ENCODE data around the gene WIPI1. TPM values are rescaled to one million over a fixed set of nuclear protein-coding genes. Genes with fewer than 3 reads are reported as not detected.

WIPI1 gene
- total and polyA plus RNA-seq, 2 of the 13 experiments (the other 11 are each of a cell fraction or from before 2014, with no cell fraction given), result 29.4 to 141 TPM

DNA sequence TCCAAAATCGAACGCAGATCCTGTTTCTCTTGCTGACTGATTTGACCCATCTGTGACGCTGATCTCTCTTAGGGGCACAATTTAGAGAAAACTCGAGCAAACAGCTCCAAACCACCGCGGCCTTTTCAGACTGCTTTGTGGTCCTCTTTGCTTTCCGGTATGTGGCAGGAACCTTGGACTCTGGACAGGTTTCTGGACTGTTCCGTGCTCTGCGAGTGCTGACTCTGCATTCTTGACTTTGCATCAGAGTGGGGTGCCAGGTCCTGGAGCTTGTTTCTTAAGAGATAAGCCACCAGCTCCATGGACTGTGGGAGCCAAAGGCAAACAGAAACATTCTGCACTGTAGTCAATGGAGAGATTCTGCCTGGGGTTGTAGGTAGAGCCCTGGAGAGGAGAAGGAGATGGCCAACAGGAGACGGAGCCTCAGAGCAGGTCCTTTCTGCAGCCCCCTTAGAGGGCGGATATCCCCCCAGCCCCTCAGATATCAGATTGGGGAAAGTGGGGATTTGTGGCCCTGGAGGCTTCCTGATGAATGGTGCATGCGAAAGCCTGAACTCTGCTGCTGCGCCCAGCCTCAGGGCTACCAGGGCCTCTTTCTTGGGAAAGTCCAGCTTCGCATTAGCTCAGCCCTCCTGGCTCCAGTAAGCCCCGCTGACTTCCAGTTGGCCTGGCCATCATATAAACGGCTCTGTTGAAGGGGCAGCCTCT lies 65.6 kb downstream of the WIPI1 start (continued):
- TF ChIP-seq, protein P1, sequence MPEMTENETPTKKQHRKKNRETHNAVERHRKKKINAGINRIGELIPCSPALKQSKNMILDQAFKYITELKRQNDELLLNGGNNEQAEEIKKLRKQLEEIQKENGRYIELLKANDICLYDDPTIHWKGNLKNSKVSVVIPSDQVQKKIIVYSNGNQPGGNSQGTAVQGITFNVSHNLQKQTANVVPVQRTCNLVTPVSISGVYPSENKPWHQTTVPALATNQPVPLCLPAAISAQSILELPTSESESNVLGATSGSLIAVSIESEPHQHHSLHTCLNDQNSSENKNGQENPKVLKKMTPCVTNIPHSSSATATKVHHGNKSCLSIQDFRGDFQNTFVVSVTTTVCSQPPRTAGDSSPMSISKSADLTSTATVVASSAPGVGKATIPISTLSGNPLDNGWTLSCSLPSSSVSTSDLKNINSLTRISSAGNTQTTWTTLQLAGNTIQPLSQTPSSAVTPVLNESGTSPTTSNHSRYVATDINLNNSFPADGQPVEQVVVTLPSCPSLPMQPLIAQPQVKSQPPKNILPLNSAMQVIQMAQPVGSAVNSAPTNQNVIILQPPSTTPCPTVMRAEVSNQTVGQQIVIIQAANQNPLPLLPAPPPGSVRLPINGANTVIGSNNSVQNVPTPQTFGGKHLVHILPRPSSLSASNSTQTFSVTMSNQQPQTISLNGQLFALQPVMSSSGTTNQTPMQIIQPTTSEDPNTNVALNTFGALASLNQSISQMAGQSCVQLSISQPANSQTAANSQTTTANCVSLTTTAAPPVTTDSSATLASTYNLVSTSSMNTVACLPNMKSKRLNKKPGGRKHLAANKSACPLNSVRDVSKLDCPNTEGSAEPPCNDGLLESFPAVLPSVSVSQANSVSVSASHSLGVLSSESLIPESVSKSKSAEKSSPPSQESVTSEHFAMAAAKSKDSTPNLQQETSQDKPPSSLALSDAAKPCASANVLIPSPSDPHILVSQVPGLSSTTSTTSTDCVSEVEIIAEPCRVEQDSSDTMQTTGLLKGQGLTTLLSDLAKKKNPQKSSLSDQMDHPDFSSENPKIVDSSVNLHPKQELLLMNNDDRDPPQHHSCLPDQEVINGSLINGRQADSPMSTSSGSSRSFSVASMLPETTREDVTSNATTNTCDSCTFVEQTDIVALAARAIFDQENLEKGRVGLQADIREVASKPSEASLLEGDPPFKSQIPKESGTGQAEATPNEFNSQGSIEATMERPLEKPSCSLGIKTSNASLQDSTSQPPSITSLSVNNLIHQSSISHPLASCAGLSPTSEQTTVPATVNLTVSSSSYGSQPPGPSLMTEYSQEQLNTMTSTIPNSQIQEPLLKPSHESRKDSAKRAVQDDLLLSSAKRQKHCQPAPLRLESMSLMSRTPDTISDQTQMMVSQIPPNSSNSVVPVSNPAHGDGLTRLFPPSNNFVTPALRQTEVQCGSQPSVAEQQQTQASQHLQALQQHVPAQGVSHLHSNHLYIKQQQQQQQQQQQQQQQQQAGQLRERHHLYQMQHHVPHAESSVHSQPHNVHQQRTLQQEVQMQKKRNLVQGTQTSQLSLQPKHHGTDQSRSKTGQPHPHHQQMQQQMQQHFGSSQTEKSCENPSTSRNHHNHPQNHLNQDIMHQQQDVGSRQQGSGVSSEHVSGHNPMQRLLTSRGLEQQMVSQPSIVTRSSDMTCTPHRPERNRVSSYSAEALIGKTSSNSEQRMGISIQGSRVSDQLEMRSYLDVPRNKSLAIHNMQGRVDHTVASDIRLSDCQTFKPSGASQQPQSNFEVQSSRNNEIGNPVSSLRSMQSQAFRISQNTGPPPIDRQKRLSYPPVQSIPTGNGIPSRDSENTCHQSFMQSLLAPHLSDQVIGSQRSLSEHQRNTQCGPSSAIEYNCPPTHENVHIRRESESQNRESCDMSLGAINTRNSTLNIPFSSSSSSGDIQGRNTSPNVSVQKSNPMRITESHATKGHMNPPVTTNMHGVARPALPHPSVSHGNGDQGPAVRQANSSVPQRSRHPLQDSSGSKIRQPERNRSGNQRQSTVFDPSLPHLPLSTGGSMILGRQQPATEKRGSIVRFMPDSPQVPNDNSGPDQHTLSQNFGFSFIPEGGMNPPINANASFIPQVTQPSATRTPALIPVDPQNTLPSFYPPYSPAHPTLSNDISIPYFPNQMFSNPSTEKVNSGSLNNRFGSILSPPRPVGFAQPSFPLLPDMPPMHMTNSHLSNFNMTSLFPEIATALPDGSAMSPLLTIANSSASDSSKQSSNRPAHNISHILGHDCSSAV (CRISPR knock-in tag; IDR thresholded peaks at IDR 0.05; ENCODE audit: borderline replicate concordance), result no peak
- TF ChIP-seq GATAD2A (CRISPR knock-in tag; IDR thresholded peaks at IDR 0.05) (peak; percentile 96), HIVEP1 (CRISPR knock-in tag; IDR thresholded peaks at IDR 0.05) (0 out of 2 replicates have a peak, but pooled peaks have one; percentile 26), KLF9 (CRISPR knock-in tag; IDR thresholded peaks at IDR 0.05; ENCODE audit: low read depth) (no peak), ZNF101 (CRISPR knock-in tag; IDR thresholded peaks at IDR 0.05; ENCODE audit: borderline replicate concordance, low read depth) (no peak), TBX2 (CRISPR knock-in tag; IDR thresholded peaks at IDR 0.05; ENCODE audit: borderline replicate concordance) (peak; percentile 81; the same call in 1 of the 2 replicates), NFYB (CRISPR knock-in tag; IDR thresholded peaks at IDR 0.05) (no peak), BHLHE40 (IDR thresholded peaks at IDR 0.05; ENCODE audit: low read length) (no peak), TBL1XR1 (IDR thresholded peaks at IDR 0.05; ENCODE audit: borderline replicate concordance, low read length, partially characterized antibody) (peak; percentile 9), EHMT2 (IDR thresholded peaks at IDR 0.05; ENCODE audit: borderline replicate concordance, low read depth, low read length) (no peak), ZNF598 (CRISPR knock-in tag; IDR thresholded peaks at IDR 0.05; ENCODE audit: borderline replicate concordance) (no peak)
- TF ChIP-seq, protein P2, sequence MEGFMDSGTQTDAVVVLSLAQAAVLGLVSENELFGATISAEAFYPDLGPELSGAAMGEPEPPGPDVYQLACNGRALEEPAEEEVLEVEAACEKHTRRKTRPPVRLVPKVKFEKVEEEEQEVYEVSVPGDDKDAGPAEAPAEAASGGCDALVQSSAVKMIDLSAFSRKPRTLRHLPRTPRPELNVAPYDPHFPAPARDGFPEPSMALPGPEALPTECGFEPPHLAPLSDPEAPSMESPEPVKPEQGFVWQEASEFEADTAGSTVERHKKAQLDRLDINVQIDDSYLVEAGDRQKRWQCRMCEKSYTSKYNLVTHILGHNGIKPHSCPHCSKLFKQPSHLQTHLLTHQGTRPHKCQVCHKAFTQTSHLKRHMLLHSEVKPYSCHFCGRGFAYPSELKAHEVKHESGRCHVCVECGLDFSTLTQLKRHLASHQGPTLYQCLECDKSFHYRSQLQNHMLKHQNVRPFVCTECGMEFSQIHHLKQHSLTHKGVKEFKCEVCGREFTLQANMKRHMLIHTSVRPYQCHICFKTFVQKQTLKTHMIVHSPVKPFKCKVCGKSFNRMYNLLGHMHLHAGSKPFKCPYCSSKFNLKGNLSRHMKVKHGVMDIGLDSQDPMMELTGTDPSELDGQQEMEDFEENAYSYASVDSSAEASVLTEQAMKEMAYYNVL (CRISPR knock-in tag; IDR thresholded peaks at IDR 0.05; ENCODE audit: borderline replicate concordance), result peak; percentile 53; the same call in 1 of the 2 replicates
- TF ChIP-seq, protein P3, sequence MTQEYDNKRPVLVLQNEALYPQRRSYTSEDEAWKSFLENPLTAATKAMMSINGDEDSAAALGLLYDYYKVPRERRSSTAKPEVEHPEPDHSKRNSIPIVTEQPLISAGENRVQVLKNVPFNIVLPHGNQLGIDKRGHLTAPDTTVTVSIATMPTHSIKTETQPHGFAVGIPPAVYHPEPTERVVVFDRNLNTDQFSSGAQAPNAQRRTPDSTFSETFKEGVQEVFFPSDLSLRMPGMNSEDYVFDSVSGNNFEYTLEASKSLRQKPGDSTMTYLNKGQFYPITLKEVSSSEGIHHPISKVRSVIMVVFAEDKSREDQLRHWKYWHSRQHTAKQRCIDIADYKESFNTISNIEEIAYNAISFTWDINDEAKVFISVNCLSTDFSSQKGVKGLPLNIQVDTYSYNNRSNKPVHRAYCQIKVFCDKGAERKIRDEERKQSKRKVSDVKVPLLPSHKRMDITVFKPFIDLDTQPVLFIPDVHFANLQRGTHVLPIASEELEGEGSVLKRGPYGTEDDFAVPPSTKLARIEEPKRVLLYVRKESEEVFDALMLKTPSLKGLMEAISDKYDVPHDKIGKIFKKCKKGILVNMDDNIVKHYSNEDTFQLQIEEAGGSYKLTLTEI (CRISPR knock-in tag; conservative IDR thresholded peaks at IDR 0.05), result no peak
- TF ChIP-seq, protein P4, sequence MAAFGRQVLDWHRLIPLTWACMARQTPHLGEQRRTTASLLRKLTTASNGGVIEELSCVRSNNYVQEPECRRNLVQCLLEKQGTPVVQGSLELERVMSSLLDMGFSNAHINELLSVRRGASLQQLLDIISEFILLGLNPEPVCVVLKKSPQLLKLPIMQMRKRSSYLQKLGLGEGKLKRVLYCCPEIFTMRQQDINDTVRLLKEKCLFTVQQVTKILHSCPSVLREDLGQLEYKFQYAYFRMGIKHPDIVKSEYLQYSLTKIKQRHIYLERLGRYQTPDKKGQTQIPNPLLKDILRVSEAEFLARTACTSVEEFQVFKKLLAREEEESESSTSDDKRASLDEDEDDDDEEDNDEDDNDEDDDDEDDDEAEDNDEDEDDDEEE (CRISPR knock-in tag; IDR thresholded peaks at IDR 0.05), result peak; percentile 87; the same call in 1 of the 2 replicates

All from HepG2 (cell line).